Inflammatory macrophage treated with lipopolysaccharide for 4 hours (primary cell): Measurements from ENCODE around the gene FERMT3.

Experiments used
- DNase-seq: peaks from one replicate; pipeline ENCODE4 v3.0.0-alpha.2; 2020

The FERMT3 gene

GRCh38 chr11:64251016-64251752, 44.7 kb downstream of the FERMT3 start, which contains the start of gene PLCB3:
Gene PLCB3 (plus strand): TSS chr11:64251530. CDS start chr11:64251650, 120 bp downstream.
- peak; percentile 70 for DNase-seq

GRCh38 chr11:64251753-64252002, 45.2 kb downstream of the FERMT3 start:
- DNase-seq: no peak

DNA sequence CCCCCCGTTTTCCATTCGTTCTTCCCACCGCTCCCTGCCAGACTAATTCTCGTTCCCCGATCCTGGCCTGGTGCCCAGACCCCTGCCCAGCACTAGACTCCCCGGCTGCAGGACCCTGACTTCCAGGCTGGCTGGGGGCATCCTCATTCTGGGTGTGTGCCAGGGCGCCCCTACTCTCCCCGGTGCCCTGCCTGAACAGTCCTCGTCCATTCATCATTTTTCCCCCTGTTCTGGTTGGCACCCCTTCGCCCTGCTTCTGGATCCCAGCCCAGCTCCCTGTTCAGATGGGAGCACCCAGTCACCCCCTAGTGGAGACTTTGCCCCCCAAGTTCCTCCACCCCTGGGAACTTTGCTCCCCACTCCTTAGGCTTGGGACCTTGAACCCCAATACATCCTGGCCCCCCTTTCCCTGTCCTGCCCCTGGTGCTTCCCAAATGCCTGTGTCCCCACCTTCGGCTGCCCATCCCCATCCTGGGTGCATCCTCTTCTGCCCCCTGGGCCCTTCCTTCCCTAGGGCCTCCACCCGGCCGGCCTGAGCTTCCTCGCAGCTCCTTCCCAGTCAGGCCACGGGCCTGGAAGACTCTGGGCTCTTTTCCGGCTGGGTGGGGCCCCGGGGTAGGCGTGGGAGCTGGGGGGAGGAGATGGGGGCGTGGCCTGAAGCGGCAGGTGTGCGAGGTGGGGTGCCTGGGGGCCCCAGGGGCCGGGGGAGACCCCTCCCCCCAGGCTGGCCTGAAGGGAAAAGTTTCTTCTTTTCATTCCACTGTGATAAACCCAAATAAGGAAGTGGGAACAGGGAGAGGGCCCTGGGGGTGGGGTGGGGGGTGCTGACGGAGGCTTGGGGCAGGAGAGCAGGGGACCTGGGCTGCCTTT, 45.7 kb downstream of the FERMT3 start:
- peak; percentile 51 for DNase-seq

DNA sequence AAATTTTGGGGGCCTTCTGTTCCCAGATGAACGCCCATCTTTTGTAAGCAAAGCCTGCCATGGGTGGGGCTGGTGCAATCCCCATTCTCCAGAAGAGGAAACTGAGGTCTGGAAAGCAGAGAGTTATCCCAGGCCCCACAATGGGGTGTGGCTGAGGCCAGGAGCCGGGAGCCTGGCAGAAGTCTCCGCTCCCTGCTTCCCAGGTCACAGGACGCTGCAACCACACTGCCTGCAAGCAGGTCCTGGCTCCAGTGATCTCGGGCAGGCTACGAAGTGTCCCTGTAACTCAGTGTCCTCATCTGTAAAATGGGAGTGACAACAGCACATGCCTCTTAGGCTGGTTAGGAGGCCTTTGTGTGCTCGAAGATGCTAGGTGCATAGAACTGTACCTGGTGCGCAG, 46.5 kb downstream of the FERMT3 start:
- no peak for DNase-seq

DNA sequence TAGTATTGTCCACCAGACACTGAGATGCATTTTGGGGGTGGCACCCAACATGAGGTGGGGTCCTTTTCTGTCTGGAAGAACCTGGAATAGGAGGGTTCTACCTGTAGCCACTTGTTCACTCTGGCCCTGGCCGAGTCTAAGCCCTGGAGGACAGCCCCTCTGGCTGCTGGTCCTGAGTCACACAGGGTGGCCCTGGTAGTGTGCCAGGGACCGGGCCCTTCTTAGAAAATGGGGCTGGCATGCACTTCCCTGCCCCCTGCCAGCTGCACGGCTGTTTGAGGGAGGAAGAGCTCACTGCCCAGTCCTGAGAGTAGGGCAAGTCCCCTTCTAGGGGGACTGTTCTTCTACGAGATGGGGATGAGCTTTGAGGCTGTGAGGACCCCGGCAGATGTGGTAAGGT, 47.0 kb downstream of the FERMT3 start:
- no peak for DNase-seq

DNA sequence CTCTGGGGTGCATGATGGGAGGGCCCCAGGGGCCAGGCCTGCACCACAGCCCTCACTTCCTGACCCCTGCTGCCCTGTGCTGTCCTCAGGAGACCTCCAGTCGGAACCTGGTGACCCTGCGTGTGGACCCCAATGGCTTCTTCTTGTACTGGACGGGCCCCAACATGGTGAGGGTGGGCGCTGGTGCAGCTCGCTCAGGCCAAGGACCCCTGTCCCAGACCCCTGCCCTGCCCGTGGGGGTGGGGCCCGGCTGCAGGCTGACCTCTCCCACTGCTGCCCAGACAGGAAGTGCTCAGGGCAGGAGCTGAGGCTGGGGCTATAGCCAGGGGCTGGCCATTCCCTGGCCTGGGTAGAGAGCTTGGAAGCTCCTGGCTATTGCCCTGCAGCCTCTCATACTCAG, 47.8 kb downstream of the FERMT3 start:
- no peak for DNase-seq

DNA sequence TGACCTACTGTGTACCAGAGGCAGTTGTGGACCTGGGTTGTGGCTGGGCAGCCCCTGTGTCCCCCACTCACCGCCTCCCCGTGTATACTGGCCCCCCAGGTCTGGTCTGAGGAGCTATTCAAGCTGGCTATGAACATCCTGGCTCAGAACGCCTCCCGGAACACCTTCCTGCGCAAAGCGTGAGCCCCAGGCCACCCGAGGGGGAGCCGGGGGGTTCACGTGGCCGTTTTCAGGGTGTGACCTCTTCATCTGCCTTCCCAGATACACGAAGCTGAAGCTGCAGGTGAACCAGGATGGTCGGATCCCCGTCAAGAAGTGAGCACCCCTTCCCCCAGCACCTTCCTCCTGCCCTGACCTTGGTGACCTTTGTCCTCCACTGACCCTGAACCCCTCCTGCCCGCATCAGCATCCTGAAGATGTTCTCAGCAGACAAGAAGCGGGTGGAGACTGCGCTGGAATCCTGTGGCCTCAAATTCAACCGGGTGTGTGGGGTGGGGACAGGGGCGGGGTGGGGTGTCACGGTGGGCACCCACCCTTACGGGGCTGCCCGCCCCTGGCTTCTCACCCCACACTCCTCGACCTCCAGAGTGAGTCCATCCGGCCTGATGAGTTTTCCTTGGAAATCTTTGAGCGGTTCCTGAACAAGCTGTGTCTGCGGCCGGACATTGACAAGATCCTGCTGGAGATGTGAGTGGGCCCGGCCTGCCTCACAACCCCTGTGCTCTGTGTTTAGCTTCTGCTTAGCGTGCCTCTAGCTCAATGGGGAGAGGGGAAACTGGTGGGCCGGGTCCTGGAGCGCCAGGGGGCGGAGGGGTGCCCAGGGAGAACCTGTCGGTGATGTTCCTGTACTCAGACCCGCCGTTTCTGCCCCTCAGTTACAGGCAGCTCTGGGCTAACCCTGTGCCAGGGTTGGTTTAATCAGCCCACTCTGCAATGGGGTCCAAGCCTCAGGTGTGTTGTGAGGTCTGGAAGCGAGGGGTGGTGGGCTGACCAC, 48.9 kb downstream of the FERMT3 start:
- no peak for DNase-seq

DNA sequence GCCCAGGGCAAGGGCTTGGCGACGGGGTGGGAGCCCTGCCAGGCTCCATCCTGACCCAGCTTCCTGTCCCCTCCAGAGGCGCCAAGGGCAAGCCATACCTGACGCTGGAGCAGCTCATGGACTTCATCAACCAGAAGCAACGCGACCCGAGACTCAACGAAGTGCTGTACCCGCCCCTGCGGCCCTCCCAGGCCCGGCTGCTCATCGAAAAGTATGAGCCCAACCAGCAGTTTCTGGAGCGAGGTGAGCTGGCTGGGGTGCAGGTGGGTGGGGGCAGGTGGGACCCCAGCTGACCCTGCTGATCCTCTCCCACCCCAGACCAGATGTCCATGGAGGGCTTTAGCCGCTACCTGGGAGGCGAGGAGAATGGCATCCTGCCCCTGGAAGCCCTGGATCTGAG, 49.8 kb downstream of the FERMT3 start:
- no peak for DNase-seq

GRCh38 chr11:64258356-64258755, 51.8 kb downstream of the FERMT3 start:
- DNase-seq: no peak

DNA sequence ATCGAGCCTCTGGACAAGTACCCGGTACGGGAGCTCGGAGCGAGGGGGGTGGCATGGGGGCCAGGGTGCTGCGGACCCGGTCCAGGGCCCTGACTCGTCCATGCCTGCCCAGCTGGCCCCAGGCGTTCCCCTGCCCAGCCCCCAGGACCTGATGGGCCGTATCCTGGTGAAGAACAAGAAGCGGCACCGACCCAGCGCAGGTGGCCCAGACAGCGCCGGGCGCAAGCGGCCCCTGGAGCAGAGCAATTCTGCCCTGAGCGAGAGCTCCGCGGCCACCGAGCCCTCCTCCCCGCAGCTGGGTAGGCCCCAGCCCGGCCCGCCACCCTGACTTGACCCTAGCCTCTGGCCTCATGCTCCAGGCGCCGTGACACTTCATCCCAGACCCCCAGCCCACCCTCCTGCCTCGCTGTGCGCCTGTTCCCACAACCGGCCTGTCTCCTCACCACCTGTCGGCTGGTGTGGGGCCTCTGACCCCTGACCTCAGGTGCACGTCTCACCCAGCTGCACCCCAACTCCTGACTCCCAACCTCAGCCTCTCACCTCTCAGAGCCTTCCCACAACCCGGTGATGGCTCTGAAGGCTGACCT, 52.5 kb downstream of the FERMT3 start:
- DNase-seq: no peak

DNA sequence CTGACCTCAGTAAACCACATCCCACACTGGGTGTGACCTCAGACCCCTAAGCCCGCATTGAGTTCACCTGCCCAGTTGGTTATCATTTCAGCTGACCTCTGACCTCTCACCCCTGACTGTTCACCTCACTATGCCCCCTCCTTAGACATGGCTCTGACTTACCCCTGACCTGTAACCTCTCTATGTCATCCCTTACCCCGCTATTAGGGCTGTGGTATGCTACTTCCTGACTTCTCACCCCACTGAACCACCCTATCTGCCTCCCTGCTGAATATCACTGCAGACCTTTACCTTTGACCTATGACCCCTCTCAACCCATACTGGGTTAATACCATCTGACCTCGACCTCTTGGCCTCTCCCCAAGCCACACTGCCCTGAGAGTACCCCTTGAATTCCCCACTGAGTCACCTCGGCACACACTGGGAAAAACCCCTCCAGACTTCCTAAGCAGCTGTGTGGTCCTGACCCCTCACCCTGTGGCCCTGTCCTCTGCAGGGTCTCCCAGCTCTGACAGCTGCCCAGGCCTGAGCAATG, 53.1 kb downstream of the FERMT3 start:
- peak; percentile 49 for DNase-seq

- no peak for DNase-seq
Observed at GRCh38 chr11:64260147-64260708, 53.7 kb downstream of the FERMT3 start.

DNA sequence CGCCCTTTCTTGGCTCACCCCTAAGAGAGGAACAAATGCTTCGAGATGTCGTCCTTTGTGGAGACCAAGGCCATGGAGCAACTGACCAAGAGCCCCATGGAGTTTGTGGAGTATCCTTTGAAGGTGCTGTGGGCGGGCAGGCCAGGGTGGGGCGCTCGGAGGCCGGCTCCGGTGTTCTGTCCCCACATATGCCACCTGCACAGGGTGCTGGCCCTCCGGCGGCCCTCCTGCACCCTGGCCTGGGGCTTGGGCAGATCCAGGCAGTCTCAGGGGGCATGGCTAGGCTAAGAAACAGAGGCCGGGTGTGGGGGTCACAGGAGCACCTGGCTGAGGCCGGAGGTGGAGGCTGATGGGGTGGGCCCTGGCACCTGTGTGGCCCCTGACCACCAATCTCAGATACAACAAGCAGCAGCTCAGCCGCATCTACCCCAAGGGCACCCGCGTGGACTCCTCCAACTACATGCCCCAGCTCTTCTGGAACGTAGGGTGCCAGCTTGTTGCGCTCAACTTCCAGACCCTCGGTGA, 55.1 kb downstream of the FERMT3 start:
- DNase-seq: no peak

GRCh38 chr11:64262271-64263002, 55.9 kb downstream of the FERMT3 start:
- DNase-seq: no peak

GRCh38 chr11:64263021-64263946, 56.8 kb downstream of the FERMT3 start:
- DNase-seq: no peak

- DNase-seq: no peak
Observed at GRCh38 chr11:64263947-64264317, 57.4 kb downstream of the FERMT3 start.

DNA sequence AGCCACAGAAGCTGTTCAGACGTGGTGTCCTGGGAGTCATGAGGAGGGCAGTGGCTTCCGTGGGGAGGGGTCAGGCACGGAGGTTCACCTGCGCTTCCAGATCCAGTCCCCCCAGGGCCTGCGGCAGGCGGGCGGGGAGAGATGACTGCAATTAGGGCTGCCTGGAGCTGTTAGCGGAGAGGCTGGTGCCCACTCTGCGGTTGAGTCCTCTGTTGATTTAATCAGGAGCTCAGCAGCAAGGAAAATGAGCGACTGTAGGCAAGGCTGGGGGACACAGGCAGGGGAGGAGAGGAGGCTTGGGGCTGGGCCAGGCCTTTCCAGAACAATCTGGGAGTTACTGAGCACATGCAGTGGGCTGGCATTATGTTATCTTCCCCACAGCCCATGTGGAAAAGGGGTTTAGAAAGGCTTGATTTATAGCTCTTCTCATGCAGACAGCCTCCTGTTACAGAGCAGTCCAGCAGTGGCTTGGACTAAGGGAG, 57.9 kb downstream of the FERMT3 start:
- DNase-seq: no peak

DNA sequence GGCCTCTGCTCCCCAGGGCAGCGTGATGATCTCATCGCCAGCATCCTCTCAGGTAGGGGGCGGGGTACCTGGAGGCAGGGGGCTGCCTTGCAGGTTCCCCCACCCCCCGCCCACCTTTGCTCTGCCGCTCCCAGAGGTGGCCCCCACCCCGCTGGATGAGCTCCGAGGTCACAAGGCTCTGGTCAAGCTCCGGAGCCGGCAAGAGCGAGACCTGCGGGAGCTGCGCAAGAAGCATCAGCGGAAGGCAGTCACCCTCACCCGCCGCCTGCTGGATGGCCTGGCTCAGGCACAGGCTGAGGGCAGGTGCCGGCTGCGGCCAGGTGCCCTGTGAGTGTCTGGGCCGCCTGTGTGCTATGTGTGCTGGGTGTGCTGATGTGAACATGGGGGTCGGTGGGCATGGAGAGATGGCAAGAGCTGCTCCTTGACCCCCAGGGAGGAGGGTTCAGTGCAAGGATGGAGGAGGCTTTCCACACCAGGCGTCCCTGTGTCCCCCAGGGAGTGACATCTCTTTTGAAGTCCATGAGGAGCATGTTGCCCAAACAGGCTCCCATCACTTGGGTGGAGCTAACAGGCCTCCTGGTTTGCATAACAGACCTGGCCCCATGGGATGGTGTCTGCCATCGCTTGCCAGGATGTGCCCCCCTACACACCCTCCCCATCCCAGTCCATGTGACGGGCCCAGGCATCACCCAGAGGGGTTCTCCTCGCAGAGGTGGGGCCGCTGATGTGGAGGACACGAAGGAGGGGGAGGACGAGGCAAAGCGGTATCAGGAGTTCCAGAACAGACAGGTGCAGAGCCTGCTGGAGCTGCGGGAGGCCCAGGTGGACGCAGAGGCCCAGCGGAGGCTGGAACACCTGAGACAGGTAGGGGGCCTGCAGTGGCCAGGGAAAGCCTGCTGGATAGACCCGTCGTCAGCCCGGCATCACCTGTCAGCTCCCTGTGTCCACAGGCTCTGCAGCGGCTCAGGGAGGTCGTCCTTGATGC, 58.9 kb downstream of the FERMT3 start:
- no peak for DNase-seq

GRCh38 chr11:64266339-64266738, 59.8 kb downstream of the FERMT3 start:
- DNase-seq: no peak
